CD14-positive monocyte (primary cell): ENCODE measurements around the gene CXCL12. TPM values are rescaled to one million over a fixed set of nuclear protein-coding genes. Genes with fewer than 3 reads are reported as not detected.

Source experiments
- DNase-seq, 3 donors: peaks; one replicate each; pipeline ENCODE4 v3.0.0-alpha.2; 2011 to 2022
- H2AFZ ChIP-seq: 2 replicates; pipeline ENCODE4 v1.6.0; 2012; ENCODE audit warnings: mild to moderate bottlenecking, low read depth, low read length, inconsistent platforms; ENCODE audit not compliant: insufficient read depth, poor library complexity, severe bottlenecking
- H3K27ac ChIP-seq, 2 donors: 1 replicate in 1 of 2; 2 replicates in 1 of 2; pipeline ENCODE4 v1.5.1; 2012 to 2013; ENCODE audit warnings: low read length in 2 of 2, control low read depth in 1 of 2, inconsistent platforms in 1 of 2, low read depth in 1 of 2, mild to moderate bottlenecking in 1 of 2
- H3K27me3 ChIP-seq, 2 donors: one replicate each; pipeline versions ENCODE4 v1.6.0 to v1.6.1; 2011 to 2013; ENCODE audit warnings: low read length in 2 of 2; ENCODE audit not compliant: control insufficient read depth in 2 of 2, insufficient read depth in 2 of 2
- H3K36me3 ChIP-seq, 2 donors: replicated peaks in 1 of 2; 1 replicate in 1 of 2; 2 replicates in 1 of 2; pipeline versions ENCODE4 v1.5.1 to v1.6.1; 2012 to 2013; ENCODE audit warnings: low read length in 2 of 2, control low read depth in 1 of 2, inconsistent platforms in 1 of 2, mild to moderate bottlenecking in 1 of 2; ENCODE audit not compliant: insufficient read depth in 2 of 2, control insufficient read depth in 1 of 2
- H3K4me1 ChIP-seq, 2 donors: 1 replicate in 1 of 2; 2 replicates in 1 of 2; pipeline versions ENCODE4 v1.5.1 to v1.6.1; 2012 to 2013; ENCODE audit warnings: low read length in 2 of 2, control low read depth in 1 of 2, inconsistent platforms in 1 of 2, mild to moderate bottlenecking in 1 of 2, moderate library complexity in 1 of 2; ENCODE audit not compliant: insufficient read depth in 2 of 2, control insufficient read depth in 1 of 2
- H3K4me2 ChIP-seq: replicated peaks from 2 replicates; pipeline ENCODE3; 2012; ENCODE audit warnings: low read length, moderate library complexity, mild to moderate bottlenecking; ENCODE audit not compliant: poor library complexity, severe bottlenecking; ENCODE audit errors: extremely low read depth
- H3K4me3 ChIP-seq, 3 experiments: fragments of 200-600 bp in 1 of 3; sonication (generic) in 1 of 3; replicated peaks in 1 of 3; 1 replicate in 2 of 3; 2 replicates in 1 of 3; pipeline ENCODE4 v1.5.1; 2011 to 2013; ENCODE audit warnings: low read length in 3 of 3, mild to moderate bottlenecking in 3 of 3, control low read depth in 2 of 3, low read depth in 2 of 3, inconsistent platforms in 1 of 3, moderate library complexity in 1 of 3
- H3K79me2 ChIP-seq: 2 replicates; pipeline ENCODE4 v1.6.0; 2012; ENCODE audit warnings: mild to moderate bottlenecking, control low read depth, inconsistent platforms, low read length, moderate library complexity; ENCODE audit not compliant: insufficient read depth
- H3K9ac ChIP-seq: 2 replicates; pipeline ENCODE4 v1.6.0; 2017; ENCODE audit warnings: low read length, mild to moderate bottlenecking; ENCODE audit not compliant: insufficient read depth, poor library complexity, severe bottlenecking
- H3K9me3 ChIP-seq, 2 donors: replicated peaks in 1 of 2; 1 replicate in 1 of 2; 2 replicates in 1 of 2; pipeline versions ENCODE4 v1.5.1 to v1.6.1; 2012 to 2013; ENCODE audit warnings: low read length in 2 of 2, control low read depth in 1 of 2; ENCODE audit not compliant: control insufficient read depth in 1 of 2, insufficient read depth in 1 of 2
- H4K20me1 ChIP-seq: 2 replicates; pipeline ENCODE4 v1.6.0; 2012; ENCODE audit warnings: mild to moderate bottlenecking, low read length, control low read depth, moderate library complexity; ENCODE audit not compliant: insufficient read depth
- H3K27ac Mint-ChIP-seq, 7 donors: one replicate each; pipeline ENCODE4 v1.8.0; 2020; ENCODE audit warnings: mild to moderate bottlenecking in 7 of 7, mixed read lengths in 7 of 7, moderate library complexity in 6 of 7, inconsistent platforms in 2 of 7
- H3K27me3 Mint-ChIP-seq, 3 donors: one replicate each; pipeline ENCODE4 v1.8.0; 2021 to 2022; ENCODE audit warnings: low read depth in 3 of 3, mild to moderate bottlenecking in 3 of 3, mixed read lengths in 3 of 3, moderate library complexity in 3 of 3, inconsistent platforms in 1 of 3
- H3K36me3 Mint-ChIP-seq, 2 donors: one replicate each; pipeline ENCODE4 v1.8.0; 2020; ENCODE audit warnings: mixed read lengths in 2 of 2, inconsistent platforms in 1 of 2, mild to moderate bottlenecking in 1 of 2
- H3K4me1 Mint-ChIP-seq: one replicate; pipeline ENCODE4 v1.8.0; 2020; ENCODE audit warnings: mild to moderate bottlenecking, mixed read lengths
- H3K4me3 Mint-ChIP-seq, 2 donors: one replicate each; pipeline ENCODE4 v1.8.0; 2020; ENCODE audit warnings: mild to moderate bottlenecking in 2 of 2, mixed read lengths in 2 of 2, moderate library complexity in 1 of 2
- H3K9me3 Mint-ChIP-seq, 7 donors: one replicate each; pipeline ENCODE4 v1.8.0; 2020 to 2022; ENCODE audit warnings: mixed read lengths in 7 of 7, mild to moderate bottlenecking in 6 of 7, moderate library complexity in 6 of 7, inconsistent platforms in 2 of 7
- WGBS: methylation state at CpG from one replicate; pipeline ENCODE4 v1.1.5; 2013; ENCODE audit warnings: missing lambda C conversion rate; ENCODE audit not compliant: insufficient coverage; 5-methylcytosine and 5-hydroxymethylcytosine counted together
- intact Hi-C, 2 donors: fragments of 100-400 bp; cut with micrococcal nuclease; formaldehyde crosslinking; loops; one replicate each; pipeline versions ENCODE4 v1.15.0 to v1.15.1; 2023
- polyA plus RNA-seq, 3 donors: library from polyadenylated mRNA; depleted of rRNA in 1 of 3; unstranded in 2 of 3; stranded (reverse) in 1 of 3; fragments of 300-500 nt in 2 of 3; fragments of >200 nt in 1 of 3; fragmentation: Illumina TruSeq in 2 of 3; gene quantifications; 1 replicate in 2 of 3; 2 replicates in 1 of 3; pipeline ENCODE4 v1.2.3, GENCODE V29; 2012 to 2021
- TF ChIP-seq, protein P1 (sequence below): fragments of 200-600 bp; IDR thresholded peaks from one replicate; pipeline ENCODE4 v1.8.0; 2022; ENCODE audit warnings: antibody characterized with exemption, mild to moderate bottlenecking

Gene CXCL12
- polyA plus RNA-seq, 3 donors, result 0.21 TPM; not detected in 2

DNA sequence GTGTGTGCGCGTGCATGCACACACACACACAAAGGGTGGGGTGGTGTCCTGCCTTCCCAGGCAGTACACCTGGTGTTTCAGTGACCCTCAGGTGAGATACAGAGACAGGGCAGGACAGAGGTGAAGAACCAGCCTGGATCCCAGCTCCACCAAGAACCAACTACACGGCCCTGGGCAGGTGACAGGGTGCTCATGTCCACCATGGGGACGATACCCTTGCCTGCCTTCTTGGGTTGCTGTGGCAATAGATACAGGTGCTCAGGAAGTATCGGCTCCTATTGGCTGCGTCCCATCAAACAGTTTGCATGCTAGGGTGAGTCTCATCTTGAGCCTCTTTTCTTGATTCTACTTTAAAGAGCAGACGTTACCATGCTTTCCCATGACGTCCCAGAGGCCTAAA lies 33.7 kb upstream of the CXCL12 start:
- H3K79me2 ChIP-seq, result no peaks in the 10 kb centered on the region
- TF ChIP-seq, protein P1, sequence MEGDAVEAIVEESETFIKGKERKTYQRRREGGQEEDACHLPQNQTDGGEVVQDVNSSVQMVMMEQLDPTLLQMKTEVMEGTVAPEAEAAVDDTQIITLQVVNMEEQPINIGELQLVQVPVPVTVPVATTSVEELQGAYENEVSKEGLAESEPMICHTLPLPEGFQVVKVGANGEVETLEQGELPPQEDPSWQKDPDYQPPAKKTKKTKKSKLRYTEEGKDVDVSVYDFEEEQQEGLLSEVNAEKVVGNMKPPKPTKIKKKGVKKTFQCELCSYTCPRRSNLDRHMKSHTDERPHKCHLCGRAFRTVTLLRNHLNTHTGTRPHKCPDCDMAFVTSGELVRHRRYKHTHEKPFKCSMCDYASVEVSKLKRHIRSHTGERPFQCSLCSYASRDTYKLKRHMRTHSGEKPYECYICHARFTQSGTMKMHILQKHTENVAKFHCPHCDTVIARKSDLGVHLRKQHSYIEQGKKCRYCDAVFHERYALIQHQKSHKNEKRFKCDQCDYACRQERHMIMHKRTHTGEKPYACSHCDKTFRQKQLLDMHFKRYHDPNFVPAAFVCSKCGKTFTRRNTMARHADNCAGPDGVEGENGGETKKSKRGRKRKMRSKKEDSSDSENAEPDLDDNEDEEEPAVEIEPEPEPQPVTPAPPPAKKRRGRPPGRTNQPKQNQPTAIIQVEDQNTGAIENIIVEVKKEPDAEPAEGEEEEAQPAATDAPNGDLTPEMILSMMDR, result no peak
- 97% methylated on average over 5 of the region's 8 CpGs for WGBS
- peaks cover 2 to 4% (median 3%) of the 10 kb centered on the region in 3 donors for H3K27me3 Mint-ChIP-seq
- no peak overlapping the region for H3K4me3 ChIP-seq
- H3K27ac ChIP-seq, result no peak overlapping the region
- DNase-seq, result no peak
- no peaks in the 10 kb centered on the region for H4K20me1 ChIP-seq
- no peaks in the 10 kb centered on the region for H3K36me3 ChIP-seq
- no peaks in the 10 kb centered on the region for H3K9me3 ChIP-seq
- H3K27me3 ChIP-seq, result no peaks in the 10 kb centered on the region
- H3K4me1 Mint-ChIP-seq, result peaks cover 11% of the 10 kb centered on the region
- no peaks in the 10 kb centered on the region for H3K36me3 Mint-ChIP-seq
- intact Hi-C loops, result no loop called here
- H3K27ac Mint-ChIP-seq, result no peak overlapping the region
- H3K9me3 Mint-ChIP-seq, result peaks cover 0 to 9% (median 0%) of the 10 kb centered on the region in 7 donors
- H3K4me2 ChIP-seq, result no peak overlapping the region
- peaks cover 6 to 9% of the 10 kb centered on the region in 2 donors for H3K4me1 ChIP-seq
- H2AFZ ChIP-seq, result no peak overlapping the region
- H3K9ac ChIP-seq, result no peak overlapping the region
- H3K4me3 Mint-ChIP-seq, result no peak overlapping the region

DNA sequence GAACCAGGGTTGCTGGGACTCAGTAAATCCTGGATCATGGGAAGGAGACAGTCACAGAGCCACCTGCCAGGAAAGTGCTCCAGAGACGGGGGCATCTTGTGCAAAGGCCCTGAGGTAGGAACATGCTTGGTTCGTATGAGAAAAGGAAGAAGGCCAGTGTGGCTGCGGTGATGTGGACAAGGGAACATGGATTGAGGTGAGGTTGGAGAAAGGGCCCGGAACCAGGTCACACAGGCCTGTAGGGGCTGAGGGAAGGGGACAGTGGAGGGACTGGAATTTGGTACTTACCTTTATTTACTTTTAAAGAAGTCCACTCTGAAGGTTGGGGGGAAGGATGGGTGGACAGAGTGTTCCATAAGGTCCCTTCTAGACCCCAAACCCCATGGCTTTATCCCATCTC lies 32.9 kb upstream of the CXCL12 start:
- Histone ChIP-seq H4K20me1 (no peaks in the 10 kb centered on the region), H3K27me3 (no peaks in the 10 kb centered on the region), H2AFZ (no peak overlapping the region), H3K79me2 (no peaks in the 10 kb centered on the region), H3K4me3 (no peak overlapping the region), H3K9me3 (no peaks in the 10 kb centered on the region), H3K4me2 (no peak overlapping the region), H3K4me1 (peaks cover 6 to 9% of the 10 kb centered on the region in 2 donors), H3K36me3 (no peaks in the 10 kb centered on the region), H3K27ac (no peak overlapping the region), H3K9ac (no peak overlapping the region)
- H3K27me3 Mint-ChIP-seq, result peaks cover 2 to 4% (median 3%) of the 10 kb centered on the region in 3 donors
- H3K4me3 Mint-ChIP-seq, result no peak overlapping the region
- peaks cover 0 to 15% (median 4%) of the 10 kb centered on the region in 7 donors for H3K9me3 Mint-ChIP-seq
- 100% methylated on average over 3 of the region's 4 CpGs for WGBS
- intact Hi-C loops, result no loop called here
- TF ChIP-seq, protein P1, result no peak
- DNase-seq, result no peak
- no peaks in the 10 kb centered on the region for H3K36me3 Mint-ChIP-seq
- peaks cover 11% of the 10 kb centered on the region for H3K4me1 Mint-ChIP-seq
- no peak overlapping the region for H3K27ac Mint-ChIP-seq
